GM23338 (cell line): ENCODE results near the gene XPO4.

ENCODE experiments used
- CREB1 ChIP-seq: fragments of 250-450 bp; sonication (Bioruptor Pico); IDR thresholded peaks from 2 replicates; pipeline ENCODE4 v1.5.0; 2020; ENCODE audit warnings: low read depth, mild to moderate bottlenecking, moderate library complexity
- ETS1 ChIP-seq: IDR thresholded peaks from 2 replicates; pipeline ENCODE4 v1.6.1; 2016; ENCODE audit warnings: antibody characterized with exemption
- EZH2 ChIP-seq: fragments of 200-600 bp; sonication (generic); IDR thresholded peaks from one replicate; pipeline ENCODE4 v1.8.0; 2017; ENCODE audit warnings: antibody characterized with exemption, mild to moderate bottlenecking, low read depth; ENCODE audit not compliant: unreplicated experiment
- EZH2phosphoT487 ChIP-seq: fragments of 200-600 bp; sonication (generic); IDR thresholded peaks from one replicate; pipeline ENCODE4 v1.8.1; 2018; ENCODE audit warnings: antibody characterized with exemption; ENCODE audit not compliant: unreplicated experiment
- JUNB ChIP-seq: IDR thresholded peaks from one replicate; pipeline ENCODE4 v1.6.1; 2016; ENCODE audit warnings: antibody characterized with exemption; ENCODE audit not compliant: unreplicated experiment
- POLR2AphosphoS5 ChIP-seq: IDR thresholded peaks from 2 replicates; pipeline ENCODE4 v1.6.1; 2016; ENCODE audit warnings: antibody characterized with exemption, low read depth
- STAT1 ChIP-seq: IDR thresholded peaks from one replicate; pipeline ENCODE4 v1.6.1; 2016; ENCODE audit warnings: antibody characterized with exemption; ENCODE audit not compliant: unreplicated experiment
- TF ChIP-seq, protein P1 (sequence below), 2 experiments: fragments of 200-600 bp in 1 of 2; sonication (generic) in 1 of 2; conservative IDR thresholded peaks; 2 replicates each; pipeline versions ENCODE4 v1.5.1 to v1.6.1; 2016 to 2017; ENCODE audit warnings: antibody characterized with exemption in 2 of 2, low read depth in 2 of 2, mild to moderate bottlenecking in 2 of 2, moderate library complexity in 1 of 2
- TF ChIP-seq, protein P2 (sequence below): IDR thresholded peaks from one replicate; pipeline ENCODE4 v1.6.1; 2018; ENCODE audit warnings: antibody characterized with exemption; ENCODE audit not compliant: unreplicated experiment

DNA sequence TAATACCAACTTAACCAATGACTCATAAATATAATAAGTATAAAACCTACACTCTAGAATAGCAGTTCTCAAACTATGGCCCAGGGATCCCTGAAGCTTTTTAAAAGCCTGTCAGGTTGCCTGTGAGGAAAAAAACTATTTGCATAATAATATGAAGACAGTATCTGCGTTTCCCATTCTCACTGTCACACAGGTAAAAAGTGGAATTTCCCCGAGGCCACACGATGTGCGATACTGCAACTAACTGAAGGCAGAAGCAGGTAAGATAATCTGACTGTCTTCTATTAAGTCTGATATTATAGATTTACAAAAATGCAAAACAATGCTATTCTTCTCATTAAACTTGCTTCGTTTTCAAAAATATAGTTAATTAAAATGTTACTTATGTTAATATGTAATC lies 76.2 kb downstream of the XPO4 start:
- TF ChIP-seq, protein P1, sequence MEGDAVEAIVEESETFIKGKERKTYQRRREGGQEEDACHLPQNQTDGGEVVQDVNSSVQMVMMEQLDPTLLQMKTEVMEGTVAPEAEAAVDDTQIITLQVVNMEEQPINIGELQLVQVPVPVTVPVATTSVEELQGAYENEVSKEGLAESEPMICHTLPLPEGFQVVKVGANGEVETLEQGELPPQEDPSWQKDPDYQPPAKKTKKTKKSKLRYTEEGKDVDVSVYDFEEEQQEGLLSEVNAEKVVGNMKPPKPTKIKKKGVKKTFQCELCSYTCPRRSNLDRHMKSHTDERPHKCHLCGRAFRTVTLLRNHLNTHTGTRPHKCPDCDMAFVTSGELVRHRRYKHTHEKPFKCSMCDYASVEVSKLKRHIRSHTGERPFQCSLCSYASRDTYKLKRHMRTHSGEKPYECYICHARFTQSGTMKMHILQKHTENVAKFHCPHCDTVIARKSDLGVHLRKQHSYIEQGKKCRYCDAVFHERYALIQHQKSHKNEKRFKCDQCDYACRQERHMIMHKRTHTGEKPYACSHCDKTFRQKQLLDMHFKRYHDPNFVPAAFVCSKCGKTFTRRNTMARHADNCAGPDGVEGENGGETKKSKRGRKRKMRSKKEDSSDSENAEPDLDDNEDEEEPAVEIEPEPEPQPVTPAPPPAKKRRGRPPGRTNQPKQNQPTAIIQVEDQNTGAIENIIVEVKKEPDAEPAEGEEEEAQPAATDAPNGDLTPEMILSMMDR (conservative IDR thresholded peaks at IDR 0.05; ENCODE audit: low read depth in 2 of 2): no peak
- no peak for TF ChIP-seq POLR2AphosphoS5
- TF ChIP-seq, protein P2, sequence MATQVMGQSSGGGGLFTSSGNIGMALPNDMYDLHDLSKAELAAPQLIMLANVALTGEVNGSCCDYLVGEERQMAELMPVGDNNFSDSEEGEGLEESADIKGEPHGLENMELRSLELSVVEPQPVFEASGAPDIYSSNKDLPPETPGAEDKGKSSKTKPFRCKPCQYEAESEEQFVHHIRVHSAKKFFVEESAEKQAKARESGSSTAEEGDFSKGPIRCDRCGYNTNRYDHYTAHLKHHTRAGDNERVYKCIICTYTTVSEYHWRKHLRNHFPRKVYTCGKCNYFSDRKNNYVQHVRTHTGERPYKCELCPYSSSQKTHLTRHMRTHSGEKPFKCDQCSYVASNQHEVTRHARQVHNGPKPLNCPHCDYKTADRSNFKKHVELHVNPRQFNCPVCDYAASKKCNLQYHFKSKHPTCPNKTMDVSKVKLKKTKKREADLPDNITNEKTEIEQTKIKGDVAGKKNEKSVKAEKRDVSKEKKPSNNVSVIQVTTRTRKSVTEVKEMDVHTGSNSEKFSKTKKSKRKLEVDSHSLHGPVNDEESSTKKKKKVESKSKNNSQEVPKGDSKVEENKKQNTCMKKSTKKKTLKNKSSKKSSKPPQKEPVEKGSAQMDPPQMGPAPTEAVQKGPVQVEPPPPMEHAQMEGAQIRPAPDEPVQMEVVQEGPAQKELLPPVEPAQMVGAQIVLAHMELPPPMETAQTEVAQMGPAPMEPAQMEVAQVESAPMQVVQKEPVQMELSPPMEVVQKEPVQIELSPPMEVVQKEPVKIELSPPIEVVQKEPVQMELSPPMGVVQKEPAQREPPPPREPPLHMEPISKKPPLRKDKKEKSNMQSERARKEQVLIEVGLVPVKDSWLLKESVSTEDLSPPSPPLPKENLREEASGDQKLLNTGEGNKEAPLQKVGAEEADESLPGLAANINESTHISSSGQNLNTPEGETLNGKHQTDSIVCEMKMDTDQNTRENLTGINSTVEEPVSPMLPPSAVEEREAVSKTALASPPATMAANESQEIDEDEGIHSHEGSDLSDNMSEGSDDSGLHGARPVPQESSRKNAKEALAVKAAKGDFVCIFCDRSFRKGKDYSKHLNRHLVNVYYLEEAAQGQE: no peak
- TF ChIP-seq CREB1 (CRISPR knock-in tag): no peak
- no peak for TF ChIP-seq STAT1
- TF ChIP-seq EZH2: no peak
- no peak for TF ChIP-seq JUNB
- TF ChIP-seq ETS1: no peak
- TF ChIP-seq EZH2phosphoT487: no peak
